HG02623 (cell line): ENCODE measurements around the gene MARCHF3.

ENCODE experiments used
- ATAC-seq: cut with Tn5 transposase; IDR thresholded peaks from one replicate; pipeline ENCODE4 v1.9.1; 2021; ENCODE audit warnings: moderate library complexity; ENCODE audit not compliant: unreplicated experiment

The MARCHF3 gene

DNA sequence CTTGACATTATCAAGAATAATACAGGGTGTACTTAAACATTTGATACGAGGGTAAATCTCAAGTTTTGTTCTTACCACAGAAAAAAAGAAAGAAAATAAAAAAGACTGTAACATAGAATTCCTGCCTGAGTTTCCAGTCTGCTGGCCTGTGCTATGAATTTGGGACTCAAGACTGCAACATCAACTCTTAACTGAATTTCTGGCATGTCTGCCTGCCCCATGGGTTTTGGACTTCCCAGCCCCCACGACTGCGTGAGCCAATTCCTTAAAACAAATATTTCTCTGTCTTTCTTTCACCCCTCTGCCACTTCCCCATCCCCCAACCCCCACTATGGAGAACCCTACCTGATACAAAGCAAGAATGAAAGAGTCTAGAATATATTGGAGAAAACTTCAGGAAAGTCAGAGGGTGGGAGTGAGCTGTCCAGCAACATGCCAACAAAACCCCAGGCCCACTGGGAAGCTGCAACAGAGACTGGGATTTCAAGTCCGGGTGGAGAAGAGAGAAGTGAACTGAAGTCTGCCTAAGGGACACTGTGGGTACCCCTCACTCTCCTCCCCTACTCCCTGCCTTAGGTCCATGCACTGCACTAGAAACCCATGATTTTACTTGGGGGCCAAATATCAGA lies 43.0 kb downstream of the MARCHF3 start:
- ATAC-seq, result no peak

GRCh38 chr5:126984632-126985031 lies 45.7 kb downstream of the MARCHF3 start:
- no peak for ATAC-seq

DNA sequence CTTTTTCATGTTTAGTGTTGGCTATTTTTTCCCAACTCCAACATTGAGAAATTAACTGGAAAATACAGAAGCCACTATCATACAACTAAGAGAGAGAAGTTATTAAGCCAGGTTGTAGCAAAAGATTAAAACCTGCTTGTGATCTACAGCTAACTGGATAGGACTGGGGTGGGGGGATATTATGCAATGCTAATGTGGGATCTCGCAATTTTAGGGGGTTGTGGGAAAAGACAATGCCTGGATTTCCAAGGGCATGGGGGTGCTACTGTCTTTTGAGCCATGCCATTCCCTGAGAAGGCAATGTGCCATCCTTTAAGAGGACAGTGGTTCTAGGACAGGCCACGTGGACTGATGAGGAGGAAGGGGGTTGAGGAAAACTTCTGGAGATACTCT lies 46.5 kb downstream of the MARCHF3 start:
- ATAC-seq, result no peak

- ATAC-seq, result no peak
Measured at GRCh38 chr5:126982926-126983873, 47.2 kb downstream of the MARCHF3 start.

GRCh38 chr5:126982202-126982601 lies 48.2 kb downstream of the MARCHF3 start:
- ATAC-seq, result no peak

DNA sequence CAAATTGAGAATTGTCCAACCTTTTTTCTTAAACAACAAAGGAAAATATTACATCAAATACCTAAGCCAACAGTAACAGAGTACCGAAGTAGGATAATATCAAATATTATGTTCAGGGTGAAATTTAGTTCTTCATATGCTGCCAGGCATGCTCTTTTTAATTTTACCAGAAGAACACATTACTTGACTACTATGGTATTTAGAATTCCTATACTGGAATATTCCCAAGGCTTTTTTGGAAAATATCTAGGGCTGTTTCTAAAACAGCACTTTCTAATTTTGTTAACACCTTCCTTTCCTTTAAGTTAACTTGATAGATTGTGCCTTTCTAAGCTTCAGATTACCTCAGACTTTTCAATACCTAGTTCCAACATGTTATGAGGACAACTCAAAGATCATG lies 48.7 kb downstream of the MARCHF3 start:
- no peak for ATAC-seq

GRCh38 chr5:126981222-126981621 lies 49.1 kb downstream of the MARCHF3 start:
- ATAC-seq, result no peak

- no peak for ATAC-seq
Measured at GRCh38 chr5:126978258-126978657, 52.1 kb downstream of the MARCHF3 start.

DNA sequence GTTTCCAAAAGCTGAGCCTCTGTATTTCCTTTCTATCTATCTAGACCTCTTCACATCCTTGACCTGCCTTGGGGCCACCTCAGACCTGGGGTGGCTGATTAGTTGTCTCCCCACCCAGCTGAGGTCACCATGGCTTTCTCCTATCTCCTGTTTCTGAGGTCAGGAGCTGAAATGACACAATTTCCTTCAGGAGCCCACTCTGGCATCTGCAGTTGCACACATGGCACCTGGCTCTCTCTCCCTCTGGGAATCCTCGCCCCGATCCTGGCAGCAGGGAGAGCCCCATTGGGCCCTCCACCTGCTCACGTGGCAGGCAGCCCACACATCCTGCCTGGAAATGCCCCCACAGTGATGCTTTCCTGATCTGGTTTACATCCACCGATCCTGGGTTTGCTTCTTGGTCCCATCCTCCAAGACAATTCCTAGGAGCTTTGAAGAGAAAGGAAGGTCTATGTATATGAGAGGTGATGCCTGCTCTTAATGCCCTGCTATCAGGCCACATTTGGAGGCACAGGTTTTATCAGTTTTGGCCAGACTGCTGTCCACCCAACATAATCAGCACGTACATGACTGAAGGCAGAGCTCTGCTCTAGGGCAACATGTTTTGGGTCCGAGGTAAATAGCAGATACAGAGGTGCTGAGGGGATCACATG lies 53.7 kb downstream of the MARCHF3 start:
- ATAC-seq, result no peak

GRCh38 chr5:126975796-126976195 lies 54.6 kb downstream of the MARCHF3 start:
- no peak for ATAC-seq

DNA sequence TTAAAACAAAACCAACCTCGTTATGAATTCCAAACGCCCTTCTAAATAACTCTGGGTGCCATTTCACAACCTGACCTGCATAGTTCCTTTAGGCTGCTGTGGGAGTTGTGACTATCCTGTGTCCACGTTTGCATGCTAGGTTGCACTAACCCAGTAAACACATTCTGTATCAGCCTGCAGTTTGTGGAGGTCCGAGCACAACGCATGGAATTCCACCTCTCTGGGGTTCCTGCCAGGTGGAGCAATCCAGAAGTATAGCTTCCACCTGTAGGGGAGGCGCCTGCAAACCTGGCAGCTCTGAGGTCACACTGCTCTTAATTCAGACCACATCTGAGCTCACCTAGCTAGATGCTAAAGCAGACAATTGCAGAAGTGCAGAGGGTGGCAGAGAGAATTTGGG lies 57.2 kb downstream of the MARCHF3 start:
- no peak for ATAC-seq

DNA sequence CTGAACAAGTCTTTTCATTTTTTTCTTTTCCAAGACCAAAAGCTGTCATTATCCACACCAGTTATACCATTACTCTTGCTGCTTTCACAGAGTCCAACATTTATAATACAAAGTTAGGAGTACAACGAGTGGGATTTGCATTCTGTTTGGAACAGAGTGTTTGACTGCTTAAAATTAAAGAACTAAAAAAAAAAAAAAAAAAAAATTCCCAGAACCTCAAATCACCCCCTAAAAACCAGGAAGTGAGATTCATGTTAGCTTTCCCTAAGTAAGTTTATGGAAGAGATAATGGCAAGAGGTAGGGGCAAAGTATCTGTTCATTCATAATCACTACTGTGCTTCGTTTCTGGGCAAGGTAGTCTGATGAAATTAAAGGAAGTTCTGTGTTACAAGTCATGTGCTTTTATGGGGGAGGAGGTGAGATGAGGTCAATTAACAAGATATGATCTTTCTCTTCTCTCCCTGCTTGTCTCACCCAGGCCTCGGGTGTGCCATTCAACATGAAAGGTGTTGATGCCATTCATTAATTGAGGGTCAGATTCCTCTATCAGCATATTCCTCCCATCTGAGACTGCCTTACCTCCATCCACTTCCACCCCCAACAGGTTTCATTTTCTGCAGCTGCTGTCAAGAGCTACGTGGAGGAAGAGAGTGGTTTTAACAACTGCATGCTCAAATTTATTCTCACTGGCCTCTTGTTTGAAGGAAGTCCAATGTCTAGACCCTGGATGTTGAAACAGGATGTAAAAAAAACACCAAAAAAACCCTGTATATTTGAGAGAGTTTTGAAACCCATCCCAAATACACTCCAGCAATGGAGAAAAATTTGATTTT lies 58.1 kb downstream of the MARCHF3 start:
- peak; percentile 76 for ATAC-seq

DNA sequence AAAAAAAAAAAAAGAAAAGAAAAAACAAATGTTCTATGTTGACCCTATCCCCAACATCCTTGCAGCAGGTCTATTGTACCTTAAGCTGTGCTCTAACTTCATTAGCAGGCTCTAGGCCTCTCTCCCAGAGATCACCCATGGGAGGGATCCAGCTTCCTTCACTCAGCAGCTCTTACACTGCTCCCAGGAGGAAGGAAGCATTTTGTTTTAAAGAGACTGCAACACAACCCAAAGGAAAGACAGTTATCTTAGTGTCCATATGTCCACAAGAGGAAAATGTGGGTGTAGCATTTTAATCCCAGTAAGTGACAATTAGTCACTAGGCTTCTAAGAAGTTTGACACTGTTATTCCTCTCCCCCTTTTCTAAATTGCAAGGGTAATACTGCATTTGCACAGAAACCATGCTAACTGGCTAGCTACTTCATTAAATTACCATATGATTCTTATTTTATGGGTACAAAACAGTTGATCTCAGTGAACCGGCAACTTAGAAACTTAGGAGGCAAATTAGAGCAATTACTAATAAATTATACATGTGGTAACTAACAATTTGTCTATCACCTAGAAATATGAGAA lies 58.8 kb downstream of the MARCHF3 start:
- no peak for ATAC-seq

DNA sequence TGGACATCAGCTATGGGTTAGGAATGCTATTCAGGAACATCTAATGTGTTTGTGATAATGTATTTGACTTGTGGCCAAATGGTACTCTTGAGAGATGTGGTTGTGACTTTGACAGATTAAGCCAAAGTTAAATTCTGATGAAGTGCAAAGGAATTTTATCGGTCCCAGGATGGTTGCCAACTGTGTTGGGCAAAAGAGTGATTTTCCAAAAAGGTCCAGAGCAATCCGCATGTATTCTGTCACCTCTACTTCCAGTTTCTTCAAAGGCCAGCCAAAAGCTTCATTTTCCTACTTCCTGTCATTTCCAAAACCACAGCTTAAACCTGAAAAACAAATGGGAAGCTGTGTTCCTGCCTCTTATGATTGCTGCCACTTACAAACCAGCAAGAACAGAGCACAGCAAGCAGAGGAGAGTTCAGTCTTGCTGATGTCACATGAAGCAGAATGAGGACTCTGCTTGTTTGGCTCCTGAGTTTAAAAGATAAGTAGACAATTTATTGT lies 59.8 kb downstream of the MARCHF3 start:
- ATAC-seq, result no peak

- peak; percentile 38 for ATAC-seq
Measured at GRCh38 chr5:126969548-126969947, 60.8 kb downstream of the MARCHF3 start.

GRCh38 chr5:126967808-126968466 lies 62.4 kb downstream of the MARCHF3 start:
- no peak for ATAC-seq

GRCh38 chr5:126965487-126965886 lies 64.9 kb downstream of the MARCHF3 start:
- ATAC-seq, result no peak

DNA sequence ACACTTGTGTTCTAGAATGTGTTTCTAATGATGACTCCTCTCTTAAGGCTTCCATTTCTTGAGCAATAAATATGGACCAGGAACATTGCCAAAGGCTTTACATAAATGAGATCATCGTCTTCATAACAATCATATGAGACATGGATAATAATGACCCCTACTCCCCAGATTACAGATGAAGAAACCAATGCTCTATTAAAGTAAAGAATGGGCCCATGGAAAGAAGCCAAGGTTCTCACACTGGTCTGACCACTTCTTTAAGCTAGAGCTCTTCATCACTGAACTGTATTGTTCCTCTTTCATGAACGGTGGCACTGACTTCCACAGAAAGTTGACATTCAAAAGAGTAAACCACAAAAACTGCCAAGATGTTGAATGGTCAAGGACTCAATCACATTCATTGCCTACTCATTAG lies 65.3 kb downstream of the MARCHF3 start:
- peak; percentile 48 for ATAC-seq

- no peak for ATAC-seq
Measured at GRCh38 chr5:126963822-126964375, 66.5 kb downstream of the MARCHF3 start.
